HEK293 (cell line): ENCODE data around the gene NOXRED1.

ENCODE experiments used
- FEZF1 ChIP-seq: fragments of 450-650 bp; formaldehyde crosslinking; IDR thresholded peaks from 2 replicates; pipeline ENCODE4 v1.5.1; 2016; ENCODE audit warnings: missing biosample characterization, missing genetic modification characterization
- GLI2 ChIP-seq: fragments of 450-650 bp; formaldehyde crosslinking; IDR thresholded peaks from 2 replicates; pipeline ENCODE4; 2017; ENCODE audit warnings: missing biosample characterization, missing genetic modification characterization, low read depth, borderline replicate concordance
- GLI4 ChIP-seq: fragments of 450-650 bp; formaldehyde crosslinking; IDR thresholded peaks from 2 replicates; pipeline ENCODE4 v1.5.1; 2016; ENCODE audit warnings: missing biosample characterization, missing genetic modification characterization
- GLIS1 ChIP-seq: fragments of 450-650 bp; formaldehyde crosslinking; IDR thresholded peaks from 2 replicates; pipeline ENCODE4 v1.5.1; 2016; ENCODE audit warnings: missing biosample characterization, missing genetic modification characterization
- GLIS2 ChIP-seq: fragments of 450-650 bp; formaldehyde crosslinking; IDR thresholded peaks from 2 replicates; pipeline ENCODE4 v1.5.1; 2016; ENCODE audit warnings: missing biosample characterization, missing genetic modification characterization
- IKZF3 ChIP-seq: fragments of 450-650 bp; IDR thresholded peaks from 2 replicates; pipeline ENCODE4 v1.5.0; 2018; ENCODE audit warnings: missing biosample characterization, mild to moderate bottlenecking, missing genetic modification characterization, moderate library complexity
- KLF8 ChIP-seq: fragments of 450-650 bp; formaldehyde crosslinking; IDR thresholded peaks from 2 replicates; pipeline ENCODE4 v1.5.1; 2016; ENCODE audit warnings: missing biosample characterization, missing genetic modification characterization
- OSR2 ChIP-seq: fragments of 450-650 bp; formaldehyde crosslinking; IDR thresholded peaks from 2 replicates; pipeline ENCODE4 v1.5.1; 2016; ENCODE audit warnings: missing biosample characterization, missing genetic modification characterization
- RBAK ChIP-seq: fragments of 450-650 bp; formaldehyde crosslinking; IDR thresholded peaks from 2 replicates; pipeline ENCODE4 v1.5.1; 2016; ENCODE audit warnings: missing biosample characterization, missing genetic modification characterization
- REPIN1 ChIP-seq: fragments of 450-650 bp; formaldehyde crosslinking; IDR thresholded peaks from 2 replicates; pipeline ENCODE4 v1.5.1; 2017; ENCODE audit warnings: missing biosample characterization, missing genetic modification characterization, low read depth
- ZBTB48 ChIP-seq: fragments of 450-650 bp; formaldehyde crosslinking; IDR thresholded peaks from 2 replicates; pipeline ENCODE4 v1.5.1; 2016; ENCODE audit warnings: missing biosample characterization, missing genetic modification characterization
- ZBTB8A ChIP-seq: fragments of 450-650 bp; formaldehyde crosslinking; IDR thresholded peaks from 2 replicates; pipeline ENCODE4 v1.5.1; 2016; ENCODE audit warnings: missing biosample characterization, missing genetic modification characterization
- ZEB2 ChIP-seq: fragments of 450-650 bp; formaldehyde crosslinking; IDR thresholded peaks from 2 replicates; pipeline ENCODE4 v1.5.1; 2016; ENCODE audit warnings: missing biosample characterization, missing genetic modification characterization
- ZNF157 ChIP-seq: fragments of 450-650 bp; formaldehyde crosslinking; IDR thresholded peaks from 2 replicates; pipeline ENCODE4 v1.5.1; 2016; ENCODE audit warnings: missing biosample characterization, missing genetic modification characterization
- ZNF2 ChIP-seq: fragments of 450-650 bp; formaldehyde crosslinking; IDR thresholded peaks from 2 replicates; pipeline ENCODE4 v1.5.1; 2016; ENCODE audit warnings: missing biosample characterization, missing genetic modification characterization
- ZNF394 ChIP-seq: fragments of 450-650 bp; formaldehyde crosslinking; IDR thresholded peaks from 2 replicates; pipeline ENCODE4 v1.5.1; 2016; ENCODE audit warnings: missing biosample characterization, missing genetic modification characterization, mild to moderate bottlenecking, moderate library complexity, borderline replicate concordance
- ZNF423 ChIP-seq: fragments of 450-650 bp; formaldehyde crosslinking; IDR thresholded peaks from 2 replicates; pipeline ENCODE4 v1.5.1; 2016; ENCODE audit warnings: missing biosample characterization, missing genetic modification characterization
- ZNF501 ChIP-seq: fragments of 450-650 bp; formaldehyde crosslinking; IDR thresholded peaks from 2 replicates; pipeline ENCODE4 v1.5.1; 2016; ENCODE audit warnings: missing biosample characterization, missing genetic modification characterization
- ZNF521 ChIP-seq: fragments of 450-650 bp; formaldehyde crosslinking; IDR thresholded peaks from 2 replicates; pipeline ENCODE4 v1.5.1; 2017; ENCODE audit warnings: missing biosample characterization, mild to moderate bottlenecking, missing genetic modification characterization
- ZNF548 ChIP-seq: fragments of 450-650 bp; formaldehyde crosslinking; IDR thresholded peaks from 2 replicates; pipeline ENCODE4 v1.5.1; 2016; ENCODE audit warnings: missing biosample characterization, missing genetic modification characterization
- ZNF560 ChIP-seq: fragments of 450-650 bp; formaldehyde crosslinking; IDR thresholded peaks from 2 replicates; pipeline ENCODE4 v1.5.1; 2017; ENCODE audit warnings: missing biosample characterization, missing genetic modification characterization, borderline replicate concordance
- ZNF585B ChIP-seq: fragments of 450-650 bp; formaldehyde crosslinking; IDR thresholded peaks from 2 replicates; pipeline ENCODE4 v1.5.1; 2016; ENCODE audit warnings: missing biosample characterization, missing genetic modification characterization
- ZNF596 ChIP-seq: fragments of 450-650 bp; IDR thresholded peaks from 2 replicates; pipeline ENCODE4 v1.5.0; 2018; ENCODE audit warnings: missing biosample characterization, mild to moderate bottlenecking, missing genetic modification characterization, moderate library complexity
- ZNF701 ChIP-seq: fragments of 450-650 bp; formaldehyde crosslinking; IDR thresholded peaks from 2 replicates; pipeline ENCODE4 v1.5.1; 2016; ENCODE audit warnings: missing biosample characterization, missing genetic modification characterization
- ZSCAN30 ChIP-seq: fragments of 450-650 bp; IDR thresholded peaks from 2 replicates; pipeline ENCODE4 v1.5.1; 2018; ENCODE audit warnings: missing biosample characterization, mild to moderate bottlenecking, missing genetic modification characterization, moderate library complexity
- ZXDB ChIP-seq: fragments of 450-650 bp; formaldehyde crosslinking; IDR thresholded peaks from 2 replicates; pipeline ENCODE4 v1.5.1; 2016; ENCODE audit warnings: missing biosample characterization, missing genetic modification characterization
- TF ChIP-seq, protein P1 (sequence below): fragments of 450-650 bp; formaldehyde crosslinking; IDR thresholded peaks from 2 replicates; pipeline ENCODE4 v1.5.1; 2016; ENCODE audit warnings: missing biosample characterization, missing genetic modification characterization
- TF ChIP-seq, protein P2 (sequence below): fragments of 450-650 bp; formaldehyde crosslinking; IDR thresholded peaks from 2 replicates; pipeline ENCODE4 v1.5.1; 2017; ENCODE audit warnings: missing biosample characterization, missing genetic modification characterization
- TF ChIP-seq, protein P3 (sequence below): fragments of 450-650 bp; formaldehyde crosslinking; IDR thresholded peaks from 2 replicates; pipeline ENCODE4 v1.5.1; 2016; ENCODE audit warnings: missing biosample characterization, missing genetic modification characterization
- TF ChIP-seq, protein P4 (sequence below): fragments of 450-650 bp; formaldehyde crosslinking; IDR thresholded peaks from 2 replicates; pipeline ENCODE4 v1.5.1; 2016; ENCODE audit warnings: missing biosample characterization, missing genetic modification characterization
- TF ChIP-seq, protein P5 (sequence below): fragments of 450-650 bp; formaldehyde crosslinking; IDR thresholded peaks from 2 replicates; pipeline ENCODE4 v1.5.1; 2017; ENCODE audit warnings: missing biosample characterization, mild to moderate bottlenecking, missing genetic modification characterization, moderate library complexity

Gene NOXRED1

DNA sequence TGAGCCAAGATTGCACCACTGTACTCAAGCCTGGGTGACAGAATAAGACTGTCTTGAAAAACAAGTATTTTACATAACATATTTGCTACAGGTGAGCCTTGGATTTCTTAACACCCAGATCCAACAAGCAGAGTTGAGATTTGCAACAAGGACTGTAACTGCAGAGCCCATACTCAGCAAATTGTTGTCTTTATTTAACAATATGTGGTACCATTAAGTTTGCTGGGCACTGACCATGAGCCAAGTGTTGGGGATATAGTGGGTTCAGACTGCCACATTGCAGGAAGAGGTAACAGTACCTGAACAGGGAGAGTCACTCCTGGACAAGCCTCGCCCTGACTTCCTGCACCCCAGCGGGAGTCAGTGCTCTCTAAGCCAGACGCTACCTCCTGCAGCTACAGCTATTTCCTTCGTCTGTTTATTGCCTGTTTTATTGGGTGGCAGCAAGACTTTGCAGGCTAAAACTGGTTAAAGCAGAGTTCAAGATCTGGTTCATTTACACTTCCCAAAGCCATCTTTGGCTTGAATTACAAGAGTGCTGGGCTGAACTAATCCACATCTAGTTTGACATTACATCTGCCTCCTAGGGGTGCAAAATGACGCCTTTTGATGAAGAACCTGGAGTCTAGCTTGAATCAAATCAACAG, 47.0 kb upstream of the NOXRED1 start (continued):
- TF ChIP-seq ZNF423 (tag by site-specific recombination): peak; percentile 95
- peak; percentile 97 for TF ChIP-seq GLIS1 (tag by site-specific recombination)
- TF ChIP-seq ZBTB8A (tag by site-specific recombination): peak; percentile 81
- TF ChIP-seq ZSCAN30 (tag by site-specific recombination): peak; percentile 94
- TF ChIP-seq, protein P1, sequence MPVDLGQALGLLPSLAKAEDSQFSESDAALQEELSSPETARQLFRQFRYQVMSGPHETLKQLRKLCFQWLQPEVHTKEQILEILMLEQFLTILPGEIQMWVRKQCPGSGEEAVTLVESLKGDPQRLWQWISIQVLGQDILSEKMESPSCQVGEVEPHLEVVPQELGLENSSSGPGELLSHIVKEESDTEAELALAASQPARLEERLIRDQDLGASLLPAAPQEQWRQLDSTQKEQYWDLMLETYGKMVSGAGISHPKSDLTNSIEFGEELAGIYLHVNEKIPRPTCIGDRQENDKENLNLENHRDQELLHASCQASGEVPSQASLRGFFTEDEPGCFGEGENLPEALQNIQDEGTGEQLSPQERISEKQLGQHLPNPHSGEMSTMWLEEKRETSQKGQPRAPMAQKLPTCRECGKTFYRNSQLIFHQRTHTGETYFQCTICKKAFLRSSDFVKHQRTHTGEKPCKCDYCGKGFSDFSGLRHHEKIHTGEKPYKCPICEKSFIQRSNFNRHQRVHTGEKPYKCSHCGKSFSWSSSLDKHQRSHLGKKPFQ (tag by site-specific recombination): 0 out of 2 replicates have a peak, but pooled peaks have one; percentile 26
- peak; percentile 54; the same call in 1 of the 2 replicates for TF ChIP-seq ZNF2 (tag by site-specific recombination)
- TF ChIP-seq ZXDB (tag by site-specific recombination): no peak
- no peak for TF ChIP-seq ZNF585B (tag by site-specific recombination)
- TF ChIP-seq ZNF394 (tag by site-specific recombination): no peak
- TF ChIP-seq ZNF701: no peak
- TF ChIP-seq ZNF548 (tag by site-specific recombination): no peak
- peak; percentile 92 for TF ChIP-seq IKZF3
- no peak for TF ChIP-seq RBAK (tag by site-specific recombination)
- TF ChIP-seq ZNF560: no peak
- TF ChIP-seq ZNF157 (tag by site-specific recombination): no peak
- TF ChIP-seq GLIS2 (tag by site-specific recombination): 0 out of 2 replicates have a peak, but pooled peaks have one; percentile 10
- TF ChIP-seq KLF8 (tag by site-specific recombination): no peak
- TF ChIP-seq ZNF521 (tag by site-specific recombination): no peak
- TF ChIP-seq, protein P2, sequence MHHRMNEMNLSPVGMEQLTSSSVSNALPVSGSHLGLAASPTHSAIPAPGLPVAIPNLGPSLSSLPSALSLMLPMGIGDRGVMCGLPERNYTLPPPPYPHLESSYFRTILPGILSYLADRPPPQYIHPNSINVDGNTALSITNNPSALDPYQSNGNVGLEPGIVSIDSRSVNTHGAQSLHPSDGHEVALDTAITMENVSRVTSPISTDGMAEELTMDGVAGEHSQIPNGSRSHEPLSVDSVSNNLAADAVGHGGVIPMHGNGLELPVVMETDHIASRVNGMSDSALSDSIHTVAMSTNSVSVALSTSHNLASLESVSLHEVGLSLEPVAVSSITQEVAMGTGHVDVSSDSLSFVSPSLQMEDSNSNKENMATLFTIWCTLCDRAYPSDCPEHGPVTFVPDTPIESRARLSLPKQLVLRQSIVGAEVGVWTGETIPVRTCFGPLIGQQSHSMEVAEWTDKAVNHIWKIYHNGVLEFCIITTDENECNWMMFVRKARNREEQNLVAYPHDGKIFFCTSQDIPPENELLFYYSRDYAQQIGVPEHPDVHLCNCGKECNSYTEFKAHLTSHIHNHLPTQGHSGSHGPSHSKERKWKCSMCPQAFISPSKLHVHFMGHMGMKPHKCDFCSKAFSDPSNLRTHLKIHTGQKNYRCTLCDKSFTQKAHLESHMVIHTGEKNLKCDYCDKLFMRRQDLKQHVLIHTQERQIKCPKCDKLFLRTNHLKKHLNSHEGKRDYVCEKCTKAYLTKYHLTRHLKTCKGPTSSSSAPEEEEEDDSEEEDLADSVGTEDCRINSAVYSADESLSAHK (tag by site-specific recombination): peak; percentile 65; the same call in 1 of the 2 replicates
- TF ChIP-seq ZNF596 (tag by site-specific recombination): peak; percentile 66
- TF ChIP-seq ZBTB48 (tag by site-specific recombination): no peak
- peak; percentile 88 for TF ChIP-seq OSR2 (tag by site-specific recombination)
- peak; percentile 79 for TF ChIP-seq FEZF1 (tag by site-specific recombination)
- TF ChIP-seq ZEB2 (tag by site-specific recombination): no peak; the same call in 1 of the 2 replicates
- TF ChIP-seq, protein P3, sequence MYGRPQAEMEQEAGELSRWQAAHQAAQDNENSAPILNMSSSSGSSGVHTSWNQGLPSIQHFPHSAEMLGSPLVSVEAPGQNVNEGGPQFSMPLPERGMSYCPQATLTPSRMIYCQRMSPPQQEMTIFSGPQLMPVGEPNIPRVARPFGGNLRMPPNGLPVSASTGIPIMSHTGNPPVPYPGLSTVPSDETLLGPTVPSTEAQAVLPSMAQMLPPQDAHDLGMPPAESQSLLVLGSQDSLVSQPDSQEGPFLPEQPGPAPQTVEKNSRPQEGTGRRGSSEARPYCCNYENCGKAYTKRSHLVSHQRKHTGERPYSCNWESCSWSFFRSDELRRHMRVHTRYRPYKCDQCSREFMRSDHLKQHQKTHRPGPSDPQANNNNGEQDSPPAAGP: peak; percentile 50; the same call in 1 of the 2 replicates
- TF ChIP-seq, protein P4, sequence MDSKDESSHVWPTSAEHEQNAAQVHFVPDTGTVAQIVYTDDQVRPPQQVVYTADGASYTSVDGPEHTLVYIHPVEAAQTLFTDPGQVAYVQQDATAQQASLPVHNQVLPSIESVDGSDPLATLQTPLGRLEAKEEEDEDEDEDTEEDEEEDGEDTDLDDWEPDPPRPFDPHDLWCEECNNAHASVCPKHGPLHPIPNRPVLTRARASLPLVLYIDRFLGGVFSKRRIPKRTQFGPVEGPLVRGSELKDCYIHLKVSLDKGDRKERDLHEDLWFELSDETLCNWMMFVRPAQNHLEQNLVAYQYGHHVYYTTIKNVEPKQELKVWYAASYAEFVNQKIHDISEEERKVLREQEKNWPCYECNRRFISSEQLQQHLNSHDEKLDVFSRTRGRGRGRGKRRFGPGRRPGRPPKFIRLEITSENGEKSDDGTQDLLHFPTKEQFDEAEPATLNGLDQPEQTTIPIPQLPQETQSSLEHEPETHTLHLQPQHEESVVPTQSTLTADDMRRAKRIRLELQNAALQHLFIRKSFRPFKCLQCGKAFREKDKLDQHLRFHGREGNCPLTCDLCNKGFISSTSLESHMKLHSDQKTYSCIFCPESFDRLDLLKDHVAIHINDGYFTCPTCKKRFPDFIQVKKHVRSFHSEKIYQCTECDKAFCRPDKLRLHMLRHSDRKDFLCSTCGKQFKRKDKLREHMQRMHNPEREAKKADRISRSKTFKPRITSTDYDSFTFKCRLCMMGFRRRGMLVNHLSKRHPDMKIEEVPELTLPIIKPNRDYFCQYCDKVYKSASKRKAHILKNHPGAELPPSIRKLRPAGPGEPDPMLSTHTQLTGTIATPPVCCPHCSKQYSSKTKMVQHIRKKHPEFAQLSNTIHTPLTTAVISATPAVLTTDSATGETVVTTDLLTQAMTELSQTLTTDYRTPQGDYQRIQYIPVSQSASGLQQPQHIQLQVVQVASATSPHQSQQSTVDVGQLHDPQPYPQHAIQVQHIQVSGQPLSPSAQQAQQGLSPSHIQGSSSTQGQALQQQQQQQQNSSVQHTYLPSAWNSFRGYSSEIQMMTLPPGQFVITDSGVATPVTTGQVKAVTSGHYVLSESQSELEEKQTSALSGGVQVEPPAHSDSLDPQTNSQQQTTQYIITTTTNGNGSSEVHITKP (tag by site-specific recombination): no peak
- TF ChIP-seq, protein P5, sequence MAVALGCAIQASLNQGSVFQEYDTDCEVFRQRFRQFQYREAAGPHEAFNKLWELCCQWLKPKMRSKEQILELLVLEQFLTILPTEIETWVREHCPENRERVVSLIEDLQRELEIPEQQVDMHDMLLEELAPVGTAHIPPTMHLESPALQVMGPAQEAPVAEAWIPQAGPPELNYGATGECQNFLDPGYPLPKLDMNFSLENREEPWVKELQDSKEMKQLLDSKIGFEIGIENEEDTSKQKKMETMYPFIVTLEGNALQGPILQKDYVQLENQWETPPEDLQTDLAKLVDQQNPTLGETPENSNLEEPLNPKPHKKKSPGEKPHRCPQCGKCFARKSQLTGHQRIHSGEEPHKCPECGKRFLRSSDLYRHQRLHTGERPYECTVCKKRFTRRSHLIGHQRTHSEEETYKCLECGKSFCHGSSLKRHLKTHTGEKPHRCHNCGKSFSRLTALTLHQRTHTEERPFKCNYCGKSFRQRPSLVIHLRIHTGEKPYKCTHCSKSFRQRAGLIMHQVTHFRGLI (tag by site-specific recombination): no peak
- no peak for TF ChIP-seq GLI4
- no peak for TF ChIP-seq ZNF501
- no peak for TF ChIP-seq REPIN1 (tag by site-specific recombination)
- TF ChIP-seq GLI2: 0 out of 2 replicates have a peak, but pooled peaks have one; percentile 28
